GM21515 (cell line): ENCODE data around the gene INTS7.
A peak's percentile ranks its signal among the peaks of the same experiment; 100 is the strongest.
"Not testable (repeated sequence)": the region's sequence is repeated elsewhere in the genome, so short reads cannot be mapped to it uniquely, and the experiment has no call there.

Experiments
- ATAC-seq: cut with Tn5 transposase; IDR thresholded peaks from one replicate; pipeline ENCODE4 v1.9.1; 2021; ENCODE audit not compliant: unreplicated experiment

The INTS7 gene

DNA sequence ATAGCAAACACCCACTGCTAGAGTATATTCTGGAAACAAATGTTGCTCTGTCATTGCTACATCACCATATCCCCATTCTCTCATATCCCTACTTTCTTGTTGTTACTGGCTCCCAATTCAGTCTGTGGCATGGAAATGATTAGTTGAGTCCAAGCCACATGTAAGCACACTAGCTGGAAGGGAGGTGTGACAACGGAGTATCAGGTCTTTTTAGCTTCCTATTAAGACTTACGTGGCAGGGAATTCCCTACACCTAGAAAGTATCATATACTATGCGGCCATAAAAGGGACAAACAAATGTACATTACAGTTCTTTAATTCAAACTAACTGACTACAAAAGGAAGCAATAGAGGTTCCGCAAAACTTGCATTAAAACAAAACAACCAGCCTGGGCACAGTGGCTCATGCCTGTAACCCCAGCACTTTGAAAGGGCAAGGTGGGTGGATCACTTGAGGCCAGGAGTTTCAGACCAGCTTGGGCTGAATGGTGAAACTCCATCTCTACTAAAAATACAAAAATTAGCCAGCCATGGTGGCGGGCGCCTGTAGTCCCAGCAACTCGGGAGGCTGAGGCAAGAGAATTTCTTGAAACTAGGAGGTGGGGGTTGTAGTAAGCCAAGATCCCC lies 48.6 kb downstream of the INTS7 start:
- no peak for ATAC-seq

DNA sequence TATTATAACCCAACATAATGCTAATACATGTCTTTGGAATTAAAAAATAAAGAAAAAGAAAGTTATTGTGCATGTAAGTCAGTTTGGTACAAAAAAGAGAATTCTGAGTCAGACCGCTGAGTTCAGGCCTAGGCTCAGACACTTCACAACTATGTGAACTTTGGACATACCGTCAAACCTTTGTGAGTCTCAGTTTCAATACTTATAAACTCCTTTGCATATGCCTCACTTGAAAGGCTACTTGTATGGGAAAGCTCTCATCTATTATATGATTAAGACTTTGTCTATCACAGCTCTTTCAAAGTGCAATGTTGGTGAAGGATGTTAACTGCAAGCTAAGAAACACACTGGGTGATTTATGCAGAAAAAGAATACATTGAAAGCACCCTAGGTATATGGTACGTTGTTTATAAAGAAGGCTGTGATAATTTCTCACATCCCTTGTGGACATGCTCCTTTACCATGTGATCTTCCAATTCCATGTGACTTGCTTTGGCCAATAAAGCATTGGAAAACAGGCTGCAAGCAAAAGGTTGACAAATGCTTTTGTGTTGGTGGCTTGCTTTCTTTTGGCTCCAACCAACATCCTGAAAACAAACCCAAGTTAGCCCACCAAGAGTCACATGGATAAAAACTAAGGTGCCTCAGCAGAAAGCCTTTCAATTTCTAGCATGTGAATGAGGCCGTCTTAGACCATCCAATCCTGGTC lies 49.6 kb downstream of the INTS7 start:
- ATAC-seq: peak; percentile 88

DNA sequence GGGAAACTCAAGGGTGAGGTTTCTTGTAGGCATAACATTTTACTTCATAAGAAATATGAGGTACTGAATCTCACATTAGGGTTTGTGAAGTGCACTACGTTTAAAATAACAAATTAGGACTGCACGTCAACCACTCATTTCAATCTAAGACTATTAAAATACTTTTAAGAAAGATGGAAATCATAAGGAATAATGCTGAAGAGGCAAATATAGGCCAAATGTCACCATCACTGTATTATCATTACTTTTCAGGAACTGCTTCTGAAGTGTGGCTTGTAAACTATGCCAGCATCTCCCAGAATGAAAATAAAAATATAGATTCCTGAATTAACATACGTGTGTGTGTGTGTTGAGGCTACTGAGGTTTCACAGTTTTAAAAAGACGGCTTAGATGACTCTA lies 56.8 kb downstream of the INTS7 start:
- ATAC-seq: no peak

DNA sequence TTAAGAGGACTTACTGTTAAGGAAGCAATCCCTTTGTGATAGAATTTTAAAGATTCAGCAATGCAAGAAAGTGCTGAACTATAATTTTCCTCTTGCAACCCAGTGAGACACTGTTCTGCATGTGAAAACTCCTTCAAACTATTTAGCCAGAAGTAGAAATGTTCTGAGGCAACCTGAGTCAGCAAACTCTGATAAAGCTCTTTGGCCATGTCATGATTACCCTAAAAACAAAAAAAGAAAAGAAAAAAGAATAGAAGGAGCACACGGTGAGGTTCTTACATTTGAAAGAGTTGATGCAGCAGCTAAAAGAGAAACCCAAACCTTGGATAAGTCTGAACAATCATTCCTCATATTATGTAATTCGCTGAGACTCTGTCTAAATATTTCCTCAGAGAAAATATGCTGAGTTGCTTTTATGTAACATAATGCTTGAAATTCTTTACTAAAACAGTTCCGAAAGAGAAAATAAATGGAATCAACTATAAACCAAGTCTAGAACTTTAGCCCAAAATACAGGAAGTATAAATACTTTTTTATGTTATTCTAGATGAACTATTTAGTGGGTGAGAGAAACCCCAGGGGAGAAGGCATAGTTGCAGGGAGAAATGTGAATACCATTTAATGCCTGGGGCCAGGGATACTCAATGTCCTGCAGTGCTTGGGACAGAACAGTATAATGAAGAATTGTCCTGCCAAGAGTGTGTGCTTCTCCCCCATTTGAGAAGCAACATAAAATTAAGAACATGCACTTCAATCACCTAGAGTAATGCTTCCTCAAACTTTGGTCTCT lies 60.0 kb downstream of the INTS7 start:
- no peak for ATAC-seq

DNA sequence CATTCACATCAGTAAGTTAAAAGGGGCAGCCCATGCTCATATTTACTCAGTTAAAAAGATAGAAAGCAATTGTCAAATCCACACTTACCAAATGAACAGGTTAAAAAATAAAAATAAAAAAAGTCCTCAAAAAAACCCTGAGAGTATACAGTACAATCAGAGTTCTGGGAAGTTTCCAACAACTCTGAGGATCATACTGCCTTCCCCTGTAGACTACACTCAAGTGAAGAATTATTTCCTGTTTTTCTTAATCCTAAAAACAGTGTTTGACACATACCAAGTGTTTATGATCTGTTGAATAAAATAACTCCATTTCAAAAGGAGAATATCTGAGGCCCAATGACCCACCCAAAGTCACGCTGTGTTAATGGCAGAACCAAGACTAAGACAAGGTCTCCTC lies 61.8 kb downstream of the INTS7 start:
- ATAC-seq: no peak

DNA sequence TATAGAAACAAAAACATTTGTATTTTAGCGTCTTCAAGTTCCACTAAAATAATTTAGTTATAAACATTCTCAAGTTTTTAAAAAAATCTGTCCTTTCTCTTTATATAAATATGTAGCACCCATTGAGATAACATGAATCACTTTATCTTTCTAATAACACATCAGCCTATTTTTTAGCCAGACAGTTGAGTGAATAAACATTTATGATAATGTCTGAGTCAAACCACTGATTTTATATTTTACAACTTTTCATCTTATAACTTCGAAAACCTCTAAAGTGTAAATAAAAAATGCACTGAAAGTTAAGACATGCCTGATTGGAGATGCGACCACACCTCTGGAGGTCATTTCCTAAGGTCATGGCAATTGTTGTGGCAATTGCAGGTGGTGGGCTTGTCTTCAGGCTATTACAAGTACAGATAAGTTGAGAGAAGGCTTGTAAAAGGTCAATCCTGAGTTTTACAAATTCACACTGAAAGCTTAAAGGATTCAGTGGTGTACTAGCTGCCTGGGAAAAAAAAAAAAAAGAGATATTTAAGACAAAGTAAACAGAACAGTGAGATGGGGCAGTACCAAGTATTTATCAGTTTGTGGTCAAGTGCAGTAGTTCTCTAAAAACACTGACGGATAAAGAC lies 67.0 kb downstream of the INTS7 start:
- no peak for ATAC-seq

DNA sequence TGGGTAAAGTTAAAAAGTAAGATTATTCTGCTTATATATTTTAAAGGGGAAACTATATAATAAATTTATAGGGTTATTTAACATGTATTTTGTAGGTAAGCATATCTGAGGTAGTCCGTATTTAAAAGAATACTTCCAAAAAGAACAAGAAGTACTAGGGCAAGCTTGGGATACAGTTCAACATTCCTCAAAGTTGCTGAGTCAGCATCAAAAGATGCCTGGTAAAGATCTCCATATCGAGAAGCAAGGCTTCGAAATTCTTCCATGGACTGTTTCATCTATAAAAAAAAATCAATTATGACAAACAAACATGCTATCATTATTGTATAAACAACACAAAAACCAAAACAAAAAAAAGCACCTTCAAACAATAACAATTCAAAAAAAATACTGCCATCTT lies 67.7 kb downstream of the INTS7 start:
- no peak for ATAC-seq

DNA sequence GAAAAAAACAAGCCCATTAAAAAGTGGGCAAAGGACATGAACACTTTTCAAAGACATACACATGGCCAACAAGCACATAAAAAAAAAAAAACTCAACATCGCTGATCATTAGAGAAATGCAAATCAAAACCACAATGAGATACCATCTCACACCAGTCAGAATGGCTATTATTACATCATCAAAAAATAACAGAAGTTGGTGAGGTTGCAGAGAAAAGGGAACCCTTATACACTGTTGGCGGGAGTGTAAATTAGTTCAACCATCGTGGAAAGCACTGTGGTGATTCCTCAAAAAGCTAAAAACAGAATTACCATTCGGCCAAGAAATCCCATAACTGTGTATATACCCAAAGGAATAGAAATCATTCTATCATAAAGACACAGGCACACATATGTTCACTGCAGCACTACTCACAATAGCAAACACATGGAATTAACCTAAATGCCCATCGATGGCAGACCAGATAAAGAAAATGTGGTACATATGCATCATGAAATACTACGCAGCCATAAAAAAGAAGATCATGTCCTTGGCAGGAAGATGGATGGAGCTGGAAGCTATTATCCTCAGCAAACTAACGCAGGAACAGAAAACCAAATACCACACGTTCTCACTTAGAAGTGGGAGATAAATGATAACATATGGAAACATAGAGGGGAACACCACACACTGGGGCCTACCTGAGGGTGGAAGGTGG lies 70.1 kb downstream of the INTS7 start:
- no peak for ATAC-seq

DNA sequence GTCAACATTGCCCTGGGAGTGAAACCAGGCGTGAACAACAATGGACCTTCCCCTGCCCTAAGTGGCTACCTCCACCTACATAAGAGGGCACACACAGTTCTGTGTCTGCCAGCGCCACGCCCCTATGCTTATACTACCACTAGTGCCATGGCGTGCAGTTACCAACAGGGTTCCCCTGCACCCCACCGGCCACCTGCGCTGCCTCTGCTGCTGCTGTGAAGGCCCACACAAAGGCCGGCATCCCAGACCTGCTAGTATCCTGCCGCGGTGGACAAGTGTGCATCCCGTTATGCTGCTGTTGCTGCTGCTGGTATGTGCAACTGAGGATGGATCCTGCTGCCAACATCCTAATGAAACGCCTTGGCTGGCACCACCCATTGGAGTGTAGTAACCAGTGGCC lies 75.7 kb downstream of the INTS7 start:
- no peak for ATAC-seq

DNA sequence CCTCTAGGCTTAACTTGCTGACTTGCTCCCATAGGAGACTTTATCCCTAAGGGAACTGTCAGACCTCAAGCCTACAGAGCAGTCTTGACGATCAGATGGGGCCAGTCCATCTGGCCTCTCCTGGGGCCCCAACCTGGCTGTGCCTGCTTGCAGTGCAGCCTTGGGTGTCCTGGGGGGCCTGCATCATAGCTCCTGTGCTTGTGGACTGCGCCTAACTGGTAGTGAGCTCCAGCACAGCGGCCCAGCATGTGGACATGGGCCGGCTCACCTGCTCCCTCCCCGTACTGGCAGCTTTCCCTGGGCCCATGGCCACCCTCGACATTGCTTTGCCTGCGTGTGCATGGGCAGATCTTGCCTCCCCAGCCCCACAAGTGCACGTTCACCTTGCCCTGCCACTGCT lies 76.1 kb downstream of the INTS7 start:
- ATAC-seq: no peak

DNA sequence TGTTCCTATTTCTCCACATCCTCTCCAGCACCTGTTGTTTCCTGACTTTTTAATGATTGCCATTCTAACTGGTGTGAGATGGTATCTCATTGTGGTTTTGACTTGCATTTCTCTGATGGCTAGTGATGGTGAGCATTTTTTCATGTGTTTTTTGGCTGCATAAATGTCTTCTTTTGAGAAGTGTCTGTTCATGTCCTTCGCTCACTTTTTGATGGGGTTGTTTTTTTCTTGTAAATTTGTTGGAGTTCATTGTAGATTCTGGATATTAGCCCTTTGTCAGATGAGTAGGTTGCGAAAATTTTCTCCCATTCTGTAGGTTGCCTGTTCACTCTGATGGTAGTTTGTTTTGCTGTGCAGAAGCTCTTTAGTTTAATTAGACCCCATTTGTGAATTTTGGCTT lies 81.3 kb downstream of the INTS7 start:
- not testable (repeated sequence) for ATAC-seq

DNA sequence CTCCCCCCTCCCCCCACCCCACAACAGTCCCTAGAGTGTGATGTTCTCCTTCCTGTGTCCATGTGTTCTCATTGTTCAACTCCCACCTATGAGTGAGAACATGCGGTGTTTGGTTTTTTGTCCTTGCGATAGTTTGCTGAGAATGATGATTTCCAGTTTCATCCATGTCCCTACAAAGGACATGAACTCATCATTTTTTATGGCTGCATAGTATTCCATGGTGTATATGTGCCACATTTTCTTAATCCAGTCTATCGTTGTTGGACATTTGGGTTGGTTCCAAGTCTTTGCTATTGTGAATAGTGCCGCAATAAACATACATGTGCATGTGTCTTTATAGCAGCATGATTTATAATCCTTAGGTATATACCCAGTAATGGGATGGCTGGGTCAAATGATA lies 81.8 kb downstream of the INTS7 start:
- not testable (repeated sequence) for ATAC-seq

DNA sequence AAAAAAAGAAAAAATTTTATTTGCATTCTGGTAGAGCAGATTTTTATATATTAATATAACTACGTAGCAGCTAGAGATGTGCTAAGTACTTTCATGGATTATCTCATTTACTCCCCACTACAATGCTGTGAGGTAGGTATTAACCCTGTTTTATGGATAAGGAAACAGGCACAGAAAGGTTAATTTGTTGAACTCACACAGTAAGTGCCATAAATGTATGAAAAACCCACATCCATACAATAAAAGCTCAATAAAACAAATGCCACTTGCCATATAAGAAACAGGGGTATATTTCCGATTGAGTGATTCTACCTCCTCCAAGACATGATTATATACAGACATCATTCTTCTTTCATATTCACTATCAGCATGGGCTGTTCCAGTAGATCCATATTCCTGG lies 83.1 kb downstream of the INTS7 start:
- ATAC-seq: no peak

DNA sequence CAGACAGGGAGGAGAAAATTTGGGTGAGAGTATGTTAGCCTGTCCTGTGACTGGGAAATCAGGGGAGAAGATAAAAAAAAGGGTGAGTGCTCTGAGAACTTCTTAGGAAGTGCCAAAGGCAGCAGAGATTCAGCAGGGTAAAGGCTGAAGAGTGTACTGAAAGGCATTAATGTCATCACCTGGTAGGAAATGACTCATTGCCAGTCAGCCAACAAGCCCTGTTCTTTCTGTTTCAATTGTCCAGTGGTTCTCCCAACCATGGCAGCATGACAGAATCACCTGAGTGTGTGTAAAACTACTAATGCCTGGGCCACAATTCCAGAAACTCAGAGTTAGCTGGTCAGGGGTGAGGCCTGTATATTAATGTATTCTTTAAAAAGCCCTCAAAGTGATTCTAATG lies 83.5 kb downstream of the INTS7 start:
- ATAC-seq: no peak

DNA sequence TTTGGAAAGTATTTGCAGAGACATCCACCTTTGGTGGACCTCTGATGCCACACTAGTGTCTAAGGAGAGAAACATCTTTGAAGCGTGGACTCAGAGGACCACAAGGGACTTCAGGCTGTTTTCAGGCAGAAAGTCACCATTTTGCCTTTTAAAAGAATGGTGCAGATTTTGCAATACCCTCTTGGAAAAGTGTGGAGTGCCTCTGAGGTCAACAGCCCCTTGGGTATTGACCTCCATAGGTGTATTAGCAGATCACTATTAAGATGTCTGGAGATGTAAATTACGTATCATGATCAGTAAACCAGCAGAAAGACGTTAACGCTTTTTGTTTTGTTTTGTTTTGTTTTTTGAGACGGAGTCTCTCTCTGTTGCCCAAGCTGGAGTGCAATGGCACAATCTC lies 87.0 kb downstream of the INTS7 start:
- ATAC-seq: no peak

DNA sequence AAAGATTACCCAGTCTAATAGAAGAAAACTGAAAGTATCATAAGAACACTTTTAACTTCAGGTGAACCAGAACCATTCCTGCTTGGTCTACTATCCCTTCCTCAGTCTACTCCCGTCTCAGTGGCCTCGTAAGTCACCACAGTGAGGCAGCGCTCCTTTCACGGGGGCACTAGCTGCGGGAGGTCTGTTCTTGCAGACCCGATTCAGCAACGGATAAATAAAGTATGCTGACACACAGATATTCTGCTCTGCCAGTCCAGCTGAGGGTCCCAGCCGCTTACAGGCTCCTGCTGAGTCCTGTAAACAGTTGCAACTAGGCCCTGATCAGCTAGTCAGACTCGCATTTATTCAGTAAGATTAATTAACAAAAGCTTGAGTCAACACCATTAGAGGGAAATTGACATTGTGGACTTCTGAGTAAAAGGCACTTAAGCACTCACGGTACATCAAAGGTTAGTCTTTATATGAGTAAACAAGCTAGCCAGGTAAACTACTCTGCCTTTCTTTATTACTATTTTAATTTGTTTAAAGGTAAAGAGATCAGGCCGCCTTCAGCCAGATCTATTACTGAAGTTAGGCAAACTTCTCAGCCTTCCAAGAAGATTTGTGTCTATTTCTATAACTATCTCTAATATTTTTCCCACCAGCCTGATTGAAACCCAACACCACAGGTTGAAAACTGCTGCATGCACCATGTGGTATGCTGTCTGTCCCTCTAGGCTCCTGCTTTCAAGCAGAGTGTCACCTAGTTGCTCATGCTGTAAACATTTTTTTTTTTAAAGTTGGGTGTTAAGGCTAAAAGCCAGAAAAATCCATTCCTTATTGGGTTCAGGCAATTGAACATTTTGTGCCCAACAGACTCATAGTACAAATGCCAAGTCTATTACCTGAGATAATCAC lies 87.7 kb downstream of the INTS7 start:
- no peak for ATAC-seq

DNA sequence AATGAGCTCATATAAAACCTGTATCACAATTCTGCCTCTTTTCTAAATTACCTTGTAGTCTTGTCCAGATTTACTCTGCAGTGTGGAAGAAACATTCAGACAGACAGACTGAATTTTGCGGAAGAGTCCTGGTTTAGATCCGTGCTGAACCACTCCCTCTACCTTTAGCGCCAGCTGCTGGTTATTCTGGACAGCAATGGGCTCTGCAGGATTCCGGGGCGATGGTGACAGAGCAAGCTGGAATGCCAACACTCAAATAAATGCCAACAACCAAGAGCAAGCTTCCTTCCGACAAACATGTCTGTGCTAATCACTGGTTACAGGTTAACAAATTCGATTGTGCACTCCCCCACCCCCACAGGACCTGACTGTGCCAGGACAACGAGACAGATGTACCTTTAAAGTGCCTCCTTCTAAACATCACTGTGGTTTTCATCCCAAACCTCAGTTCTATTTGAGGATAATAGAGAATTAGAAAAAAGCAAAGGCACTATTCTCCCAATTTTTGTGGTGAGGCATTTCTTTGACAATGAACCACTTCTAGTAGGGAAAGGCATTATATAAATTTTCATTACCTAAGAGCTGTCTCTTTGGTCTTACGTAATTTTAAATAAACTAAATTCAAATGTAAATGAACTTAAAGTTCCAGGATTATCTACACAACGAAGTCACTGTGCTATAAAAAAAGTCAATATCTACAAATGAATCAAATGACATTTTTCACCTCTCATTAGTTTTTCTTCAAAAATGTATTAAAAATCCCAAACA lies 90.4 kb downstream of the INTS7 start:
- no peak for ATAC-seq

DNA sequence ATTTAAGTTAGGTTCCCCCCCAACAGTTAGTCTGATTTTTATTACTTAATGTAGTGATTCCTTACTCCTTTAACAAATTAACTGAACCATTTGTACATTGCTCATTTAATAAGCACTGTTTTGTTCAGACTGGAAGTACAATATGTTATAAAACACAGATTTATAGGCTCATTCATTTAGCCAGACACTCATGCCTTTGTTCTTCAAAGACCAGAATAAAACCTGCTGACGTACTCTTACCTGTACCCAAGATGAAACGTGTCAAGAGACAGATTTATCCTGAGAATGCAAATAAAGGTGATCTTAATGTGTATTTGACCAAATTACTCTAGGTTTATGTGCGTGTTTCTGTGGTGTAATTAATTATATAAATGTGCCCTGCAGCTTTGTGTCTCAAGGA lies 92.8 kb downstream of the INTS7 start:
- no peak for ATAC-seq

DNA sequence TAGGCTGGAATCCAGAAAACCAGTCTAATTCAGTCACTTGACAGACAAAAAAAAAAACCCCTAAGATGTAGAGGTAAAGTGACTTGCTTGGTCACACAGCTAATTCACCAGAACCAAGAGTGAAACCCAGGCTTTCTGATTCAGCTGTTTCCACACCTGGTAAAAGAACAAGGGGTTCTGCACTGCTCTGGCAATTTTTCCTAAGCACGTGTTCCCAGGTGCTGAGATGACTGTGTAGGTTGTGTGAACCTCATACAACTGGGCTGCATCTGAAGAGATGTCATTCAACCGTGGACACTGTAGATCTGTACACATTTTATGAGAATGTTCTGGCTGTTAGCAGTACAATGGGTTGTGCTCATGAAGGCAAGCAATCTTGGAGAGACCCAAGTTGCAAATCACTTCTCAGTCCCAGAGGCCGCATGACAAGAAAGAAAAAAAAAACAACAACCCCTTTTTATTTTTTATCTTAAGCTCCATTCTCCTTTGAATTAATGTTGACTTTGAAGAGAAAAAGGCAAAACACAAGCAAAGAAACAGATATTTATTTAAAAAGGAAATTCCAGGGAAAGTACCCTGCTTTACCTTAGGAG lies 95.4 kb downstream of the INTS7 start:
- ATAC-seq: peak; percentile 76
